ENCODE data around the gene DIRAS1.

The DIRAS1 gene

GRCh38 chr19:2755811-2756210 is 34.6 kb upstream of the DIRAS1 start:
- TF ChIP-seq, protein P1, sequence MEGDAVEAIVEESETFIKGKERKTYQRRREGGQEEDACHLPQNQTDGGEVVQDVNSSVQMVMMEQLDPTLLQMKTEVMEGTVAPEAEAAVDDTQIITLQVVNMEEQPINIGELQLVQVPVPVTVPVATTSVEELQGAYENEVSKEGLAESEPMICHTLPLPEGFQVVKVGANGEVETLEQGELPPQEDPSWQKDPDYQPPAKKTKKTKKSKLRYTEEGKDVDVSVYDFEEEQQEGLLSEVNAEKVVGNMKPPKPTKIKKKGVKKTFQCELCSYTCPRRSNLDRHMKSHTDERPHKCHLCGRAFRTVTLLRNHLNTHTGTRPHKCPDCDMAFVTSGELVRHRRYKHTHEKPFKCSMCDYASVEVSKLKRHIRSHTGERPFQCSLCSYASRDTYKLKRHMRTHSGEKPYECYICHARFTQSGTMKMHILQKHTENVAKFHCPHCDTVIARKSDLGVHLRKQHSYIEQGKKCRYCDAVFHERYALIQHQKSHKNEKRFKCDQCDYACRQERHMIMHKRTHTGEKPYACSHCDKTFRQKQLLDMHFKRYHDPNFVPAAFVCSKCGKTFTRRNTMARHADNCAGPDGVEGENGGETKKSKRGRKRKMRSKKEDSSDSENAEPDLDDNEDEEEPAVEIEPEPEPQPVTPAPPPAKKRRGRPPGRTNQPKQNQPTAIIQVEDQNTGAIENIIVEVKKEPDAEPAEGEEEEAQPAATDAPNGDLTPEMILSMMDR (IDR thresholded peaks at IDR 0.05; ENCODE audit: insufficient read depth, low read depth, low read length, missing control alignments), result no peak
- DNase-seq (ENCODE audit: low read depth), result no peak
- H3K4me3 ChIP-seq (ENCODE audit: low read length), result no peak overlapping the region

GRCh38 chr19:2755448-2755705 is 34.2 kb upstream of the DIRAS1 start:
- no peak for DNase-seq (ENCODE audit: low read depth)
- TF ChIP-seq, protein P1 (IDR thresholded peaks at IDR 0.05; ENCODE audit: insufficient read depth, low read depth, low read length, missing control alignments), result no peak
- no peak overlapping the region for H3K4me3 ChIP-seq (ENCODE audit: low read length)

DNA sequence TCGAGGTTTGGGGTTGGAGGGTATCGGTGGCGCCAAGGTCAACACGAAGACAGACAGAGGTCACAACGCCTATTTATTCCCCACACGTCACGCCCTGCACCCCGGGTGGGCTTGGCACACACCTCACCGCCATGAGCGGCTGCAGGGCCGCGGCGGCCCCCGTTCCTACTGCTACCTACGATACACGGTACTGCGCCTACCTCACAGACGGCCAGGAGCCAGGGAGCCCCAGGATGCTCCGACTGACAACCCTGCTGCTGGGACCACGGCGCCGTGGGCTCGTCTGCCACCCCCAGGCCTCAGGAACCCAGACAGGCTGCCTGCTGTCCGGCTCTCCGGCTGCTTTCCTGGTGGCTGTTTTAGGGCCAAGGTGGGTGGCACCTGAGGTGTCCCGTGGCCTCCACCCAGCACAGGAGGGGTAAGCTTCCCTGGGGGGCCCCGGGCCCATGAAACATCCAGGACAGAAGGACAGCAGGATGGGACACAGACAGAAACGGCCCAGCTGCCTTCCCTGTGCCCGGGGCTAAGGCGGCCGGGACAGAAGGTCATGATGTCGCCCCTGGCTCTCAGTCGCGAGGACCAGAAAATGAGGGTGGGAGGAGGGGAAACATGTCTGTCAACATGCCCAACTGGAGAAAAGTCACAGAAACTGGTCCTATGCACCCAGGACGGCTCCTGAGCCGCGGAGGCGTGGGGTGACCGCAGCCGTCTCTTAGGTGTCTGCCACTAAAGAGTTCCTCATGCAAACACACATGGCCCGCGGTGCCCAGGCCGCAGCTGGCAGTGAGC is 33.7 kb upstream of the DIRAS1 start:
- TF ChIP-seq, protein P1 (IDR thresholded peaks at IDR 0.05; ENCODE audit: insufficient read depth, low read depth, low read length, missing control alignments), result no peak
- no peak for DNase-seq (ENCODE audit: low read depth)
- no peak overlapping the region for H3K4me3 ChIP-seq (ENCODE audit: low read length)

DNA sequence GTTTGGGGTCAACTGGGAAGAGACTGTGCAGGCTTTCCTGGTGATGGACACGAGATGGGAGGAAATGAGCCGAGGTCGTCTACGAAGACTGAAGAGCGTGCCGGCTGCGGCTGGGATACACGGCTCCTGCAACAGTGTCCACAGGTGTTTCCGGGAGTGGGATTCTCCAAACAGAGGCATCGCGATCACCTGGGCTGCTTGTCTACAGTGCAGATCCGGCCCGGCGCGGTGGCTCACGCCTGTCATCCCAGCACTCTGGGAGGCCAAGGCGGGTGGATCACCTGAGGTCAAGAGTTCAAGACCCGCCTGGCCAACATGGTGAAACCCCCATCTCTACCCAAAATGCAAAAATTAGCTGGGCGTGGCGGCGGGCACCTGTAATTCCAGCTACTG is 30.3 kb upstream of the DIRAS1 start:
- no peak overlapping the region for H3K4me3 ChIP-seq (ENCODE audit: low read length)
- DNase-seq (ENCODE audit: low read depth), result no peak
- TF ChIP-seq, protein P1 (IDR thresholded peaks at IDR 0.05; ENCODE audit: insufficient read depth, low read depth, low read length, missing control alignments), result no peak

DNA sequence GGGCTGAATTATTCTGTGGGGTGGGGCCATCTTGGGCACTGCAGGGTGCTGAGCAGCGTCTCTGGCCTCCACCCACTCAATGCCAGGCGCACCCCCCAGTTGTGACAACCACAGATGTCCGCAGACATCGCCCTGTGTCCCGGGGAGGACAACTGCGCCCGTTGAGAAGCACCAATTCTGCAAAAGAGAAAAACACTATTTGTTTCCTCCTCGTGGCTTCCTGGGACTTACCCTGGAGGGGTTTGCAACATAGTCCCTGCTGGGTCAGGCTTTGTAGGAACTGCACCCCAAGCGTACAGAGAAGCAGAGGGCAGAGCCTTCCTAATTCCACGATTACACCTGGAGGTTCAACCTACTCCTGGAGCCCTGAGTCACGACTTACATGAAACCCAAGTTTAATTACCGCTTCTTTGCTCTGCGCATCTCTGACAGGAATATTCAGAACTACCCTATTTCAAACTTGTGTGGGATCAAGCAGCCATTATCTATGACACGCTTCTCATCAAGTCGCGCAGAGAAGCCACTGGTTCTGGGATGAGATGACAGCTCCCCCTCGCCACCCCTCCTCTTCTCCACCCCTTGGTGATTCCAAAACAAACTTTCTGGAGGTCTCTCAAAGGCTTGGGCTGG is 29.8 kb upstream of the DIRAS1 start:
- DNase-seq (ENCODE audit: low read depth), result no peak
- TF ChIP-seq, protein P1 (IDR thresholded peaks at IDR 0.05; ENCODE audit: insufficient read depth, low read depth, low read length, missing control alignments), result no peak
- H3K4me3 ChIP-seq (ENCODE audit: low read length), result no peak overlapping the region

DNA sequence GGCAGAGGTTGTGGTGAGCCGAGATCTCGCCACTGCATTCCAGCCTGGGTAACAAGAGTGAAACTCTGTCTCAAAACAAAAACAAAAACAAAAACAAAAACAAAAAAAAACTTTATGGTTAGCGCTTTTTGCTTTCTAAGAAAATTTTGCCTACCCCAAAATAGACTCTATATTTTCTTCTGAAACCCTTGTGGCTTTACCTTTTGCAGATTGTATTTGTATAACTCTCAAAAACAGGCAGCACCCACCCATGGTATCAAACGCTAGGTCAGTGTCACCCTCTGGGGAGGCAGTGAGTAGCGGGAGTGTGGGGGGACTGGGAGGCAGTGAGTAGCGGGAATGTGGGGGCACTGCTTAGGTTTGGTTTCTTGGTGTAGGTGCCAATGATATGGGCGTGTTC is 26.2 kb upstream of the DIRAS1 start:
- TF ChIP-seq, protein P1 (IDR thresholded peaks at IDR 0.05; ENCODE audit: insufficient read depth, low read depth, low read length, missing control alignments), result no peak
- H3K4me3 ChIP-seq (ENCODE audit: low read length), result no peak overlapping the region
- no peak for DNase-seq (ENCODE audit: low read depth)

DNA sequence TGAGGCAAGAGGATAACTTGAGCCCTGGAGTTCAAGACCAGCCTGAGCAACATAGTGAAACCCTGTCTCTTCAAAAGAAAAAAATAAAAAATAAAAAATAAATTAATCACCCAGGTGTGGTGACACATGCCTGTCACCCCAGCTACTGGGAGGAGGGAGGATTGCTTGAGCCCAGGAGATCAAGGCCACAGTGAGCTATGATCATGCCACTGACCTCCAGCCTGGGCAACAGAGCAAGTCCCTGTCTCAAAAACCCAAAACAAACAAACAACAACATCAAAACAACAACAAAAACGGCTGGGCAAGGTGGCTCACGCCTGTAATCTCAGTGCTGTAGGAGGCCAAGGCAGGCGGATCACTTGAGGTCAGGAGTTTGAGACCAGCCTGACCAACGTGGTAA is 22.9 kb upstream of the DIRAS1 start:
- no peak overlapping the region for H3K4me3 ChIP-seq (ENCODE audit: low read length)
- TF ChIP-seq, protein P1 (IDR thresholded peaks at IDR 0.05; ENCODE audit: insufficient read depth, low read depth, low read length, missing control alignments), result no peak
- DNase-seq (ENCODE audit: low read depth), result no peak

Data from epithelial cell of esophagus (primary cell).